ENCODE measurements around the gene MRPL55. TPM values are rescaled to one million over a fixed set of nuclear protein-coding genes. Genes with fewer than 3 reads are reported as not detected.

MRPL55 gene
- total and polyA plus RNA-seq, 2 of the 13 experiments (the other 11 are each of a cell fraction or from before 2014, with no cell fraction given) = 58.6 to 92.9 TPM

DNA sequence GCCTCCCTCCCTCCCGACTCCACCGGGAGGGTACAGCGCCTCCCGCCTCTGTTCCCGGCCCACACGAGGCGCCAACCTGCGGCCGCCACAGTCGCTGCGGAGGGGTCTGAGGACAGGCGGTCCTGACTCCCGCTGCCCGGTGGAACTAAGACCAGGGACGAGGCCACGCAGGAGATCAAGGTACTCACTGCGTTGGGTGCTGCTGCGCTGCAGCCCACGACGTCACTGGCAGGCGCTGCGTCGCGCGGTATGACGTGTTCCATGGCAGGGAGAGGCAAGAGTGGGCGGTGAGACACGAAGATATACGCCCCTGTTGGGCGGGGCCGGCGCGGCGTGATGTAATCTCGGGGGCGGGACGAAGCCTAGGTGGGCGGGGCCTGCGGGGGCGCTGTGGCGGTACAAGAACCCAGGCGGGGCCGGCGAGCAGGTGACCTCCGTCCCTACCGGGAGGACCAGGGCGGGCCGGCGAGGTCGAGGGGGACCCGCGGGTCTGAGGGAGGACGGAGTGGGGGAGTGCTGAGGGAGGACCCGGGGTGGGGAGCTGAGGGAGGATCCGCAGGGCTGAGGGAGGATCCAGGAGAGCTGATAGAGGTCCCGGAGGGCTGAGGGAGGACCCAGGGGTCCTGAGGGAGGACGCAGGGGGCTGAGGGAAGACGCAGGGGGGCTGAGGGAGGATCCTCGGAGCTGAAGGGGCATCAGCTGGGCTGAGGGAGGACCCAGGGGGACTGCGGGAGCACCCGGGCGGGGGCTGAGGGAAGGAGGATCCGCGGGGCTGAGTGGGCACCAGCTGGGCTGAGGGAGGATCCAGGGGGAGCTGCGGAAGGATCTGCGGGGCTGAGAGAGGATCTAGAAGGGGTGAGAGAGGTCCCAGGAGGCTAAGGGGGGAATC is at the start of gene MRPL55 (continued):
- TF ChIP-seq ZNF816 (CRISPR knock-in tag; IDR thresholded peaks at IDR 0.05; ENCODE audit: borderline replicate concordance) = peak; percentile 94
- TF ChIP-seq, protein P1, sequence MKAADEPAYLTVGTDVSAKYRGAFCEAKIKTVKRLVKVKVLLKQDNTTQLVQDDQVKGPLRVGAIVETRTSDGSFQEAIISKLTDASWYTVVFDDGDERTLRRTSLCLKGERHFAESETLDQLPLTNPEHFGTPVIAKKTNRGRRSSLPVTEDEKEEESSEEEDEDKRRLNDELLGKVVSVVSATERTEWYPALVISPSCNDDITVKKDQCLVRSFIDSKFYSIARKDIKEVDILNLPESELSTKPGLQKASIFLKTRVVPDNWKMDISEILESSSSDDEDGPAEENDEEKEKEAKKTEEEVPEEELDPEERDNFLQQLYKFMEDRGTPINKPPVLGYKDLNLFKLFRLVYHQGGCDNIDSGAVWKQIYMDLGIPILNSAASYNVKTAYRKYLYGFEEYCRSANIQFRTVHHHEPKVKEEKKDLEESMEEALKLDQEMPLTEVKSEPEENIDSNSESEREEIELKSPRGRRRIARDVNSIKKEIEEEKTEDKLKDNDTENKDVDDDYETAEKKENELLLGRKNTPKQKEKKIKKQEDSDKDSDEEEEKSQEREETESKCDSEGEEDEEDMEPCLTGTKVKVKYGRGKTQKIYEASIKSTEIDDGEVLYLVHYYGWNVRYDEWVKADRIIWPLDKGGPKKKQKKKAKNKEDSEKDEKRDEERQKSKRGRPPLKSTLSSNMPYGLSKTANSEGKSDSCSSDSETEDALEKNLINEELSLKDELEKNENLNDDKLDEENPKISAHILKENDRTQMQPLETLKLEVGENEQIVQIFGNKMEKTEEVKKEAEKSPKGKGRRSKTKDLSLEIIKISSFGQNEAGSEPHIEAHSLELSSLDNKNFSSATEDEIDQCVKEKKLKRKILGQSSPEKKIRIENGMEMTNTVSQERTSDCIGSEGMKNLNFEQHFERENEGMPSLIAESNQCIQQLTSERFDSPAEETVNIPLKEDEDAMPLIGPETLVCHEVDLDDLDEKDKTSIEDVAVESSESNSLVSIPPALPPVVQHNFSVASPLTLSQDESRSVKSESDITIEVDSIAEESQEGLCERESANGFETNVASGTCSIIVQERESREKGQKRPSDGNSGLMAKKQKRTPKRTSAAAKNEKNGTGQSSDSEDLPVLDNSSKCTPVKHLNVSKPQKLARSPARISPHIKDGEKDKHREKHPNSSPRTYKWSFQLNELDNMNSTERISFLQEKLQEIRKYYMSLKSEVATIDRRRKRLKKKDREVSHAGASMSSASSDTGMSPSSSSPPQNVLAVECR (CRISPR knock-in tag; IDR thresholded peaks at IDR 0.05; ENCODE audit: borderline replicate concordance) = peak; percentile 96
- TF ChIP-seq, protein P2, sequence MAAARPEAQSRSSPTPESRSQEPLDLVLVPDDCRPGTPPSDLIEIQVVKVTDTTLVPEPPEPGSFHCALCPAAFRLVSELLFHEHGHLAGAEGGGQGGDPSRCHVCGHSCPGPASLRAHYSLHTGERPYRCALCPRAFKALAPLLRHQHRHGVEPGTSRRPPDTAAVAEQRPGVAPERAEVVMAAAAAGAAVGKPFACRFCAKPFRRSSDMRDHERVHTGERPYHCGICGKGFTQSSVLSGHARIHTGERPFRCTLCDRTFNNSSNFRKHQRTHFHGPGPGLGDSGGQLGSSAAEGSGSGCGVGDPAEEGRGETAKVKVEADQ (CRISPR knock-in tag; IDR thresholded peaks at IDR 0.05; ENCODE audit: borderline replicate concordance) = peak; percentile 94
- TF ChIP-seq RBM39 (IDR thresholded peaks at IDR 0.05; ENCODE audit: low read depth, low read length, poor library complexity, severe bottlenecking) = no peak
- peak; percentile 91 for TF ChIP-seq ZNF724P (CRISPR knock-in tag; IDR thresholded peaks at IDR 0.05; ENCODE audit: borderline replicate concordance)
- peak; percentile 92 for TF ChIP-seq ZIK1 (CRISPR knock-in tag; IDR thresholded peaks at IDR 0.05; ENCODE audit: borderline replicate concordance, low read depth)
- TF ChIP-seq, protein P3, sequence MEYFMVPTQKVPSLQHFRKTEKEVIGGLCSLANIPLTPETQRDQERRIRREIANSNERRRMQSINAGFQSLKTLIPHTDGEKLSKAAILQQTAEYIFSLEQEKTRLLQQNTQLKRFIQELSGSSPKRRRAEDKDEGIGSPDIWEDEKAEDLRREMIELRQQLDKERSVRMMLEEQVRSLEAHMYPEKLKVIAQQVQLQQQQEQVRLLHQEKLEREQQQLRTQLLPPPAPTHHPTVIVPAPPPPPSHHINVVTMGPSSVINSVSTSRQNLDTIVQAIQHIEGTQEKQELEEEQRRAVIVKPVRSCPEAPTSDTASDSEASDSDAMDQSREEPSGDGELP (IDR thresholded peaks at IDR 0.05; ENCODE audit: borderline replicate concordance, low read depth) = 0 out of 2 replicates have a peak, but pooled peaks have one; percentile 32
- TF ChIP-seq HIVEP1 (CRISPR knock-in tag; IDR thresholded peaks at IDR 0.05) = no peak; the same call in 1 of the 2 replicates
- no peak for TF ChIP-seq ZNF234 (CRISPR knock-in tag; conservative IDR thresholded peaks at IDR 0.05)
- 0 out of 2 replicates have a peak, but pooled peaks have one; percentile 29 for TF ChIP-seq ZNF446 (CRISPR knock-in tag; IDR thresholded peaks at IDR 0.05)
- no peak for TF ChIP-seq ZBTB8A (CRISPR knock-in tag; IDR thresholded peaks at IDR 0.05; ENCODE audit: borderline replicate concordance, low read depth)
- TF ChIP-seq ISX (CRISPR knock-in tag; conservative IDR thresholded peaks at IDR 0.05) = no peak
- TF ChIP-seq, protein P4, sequence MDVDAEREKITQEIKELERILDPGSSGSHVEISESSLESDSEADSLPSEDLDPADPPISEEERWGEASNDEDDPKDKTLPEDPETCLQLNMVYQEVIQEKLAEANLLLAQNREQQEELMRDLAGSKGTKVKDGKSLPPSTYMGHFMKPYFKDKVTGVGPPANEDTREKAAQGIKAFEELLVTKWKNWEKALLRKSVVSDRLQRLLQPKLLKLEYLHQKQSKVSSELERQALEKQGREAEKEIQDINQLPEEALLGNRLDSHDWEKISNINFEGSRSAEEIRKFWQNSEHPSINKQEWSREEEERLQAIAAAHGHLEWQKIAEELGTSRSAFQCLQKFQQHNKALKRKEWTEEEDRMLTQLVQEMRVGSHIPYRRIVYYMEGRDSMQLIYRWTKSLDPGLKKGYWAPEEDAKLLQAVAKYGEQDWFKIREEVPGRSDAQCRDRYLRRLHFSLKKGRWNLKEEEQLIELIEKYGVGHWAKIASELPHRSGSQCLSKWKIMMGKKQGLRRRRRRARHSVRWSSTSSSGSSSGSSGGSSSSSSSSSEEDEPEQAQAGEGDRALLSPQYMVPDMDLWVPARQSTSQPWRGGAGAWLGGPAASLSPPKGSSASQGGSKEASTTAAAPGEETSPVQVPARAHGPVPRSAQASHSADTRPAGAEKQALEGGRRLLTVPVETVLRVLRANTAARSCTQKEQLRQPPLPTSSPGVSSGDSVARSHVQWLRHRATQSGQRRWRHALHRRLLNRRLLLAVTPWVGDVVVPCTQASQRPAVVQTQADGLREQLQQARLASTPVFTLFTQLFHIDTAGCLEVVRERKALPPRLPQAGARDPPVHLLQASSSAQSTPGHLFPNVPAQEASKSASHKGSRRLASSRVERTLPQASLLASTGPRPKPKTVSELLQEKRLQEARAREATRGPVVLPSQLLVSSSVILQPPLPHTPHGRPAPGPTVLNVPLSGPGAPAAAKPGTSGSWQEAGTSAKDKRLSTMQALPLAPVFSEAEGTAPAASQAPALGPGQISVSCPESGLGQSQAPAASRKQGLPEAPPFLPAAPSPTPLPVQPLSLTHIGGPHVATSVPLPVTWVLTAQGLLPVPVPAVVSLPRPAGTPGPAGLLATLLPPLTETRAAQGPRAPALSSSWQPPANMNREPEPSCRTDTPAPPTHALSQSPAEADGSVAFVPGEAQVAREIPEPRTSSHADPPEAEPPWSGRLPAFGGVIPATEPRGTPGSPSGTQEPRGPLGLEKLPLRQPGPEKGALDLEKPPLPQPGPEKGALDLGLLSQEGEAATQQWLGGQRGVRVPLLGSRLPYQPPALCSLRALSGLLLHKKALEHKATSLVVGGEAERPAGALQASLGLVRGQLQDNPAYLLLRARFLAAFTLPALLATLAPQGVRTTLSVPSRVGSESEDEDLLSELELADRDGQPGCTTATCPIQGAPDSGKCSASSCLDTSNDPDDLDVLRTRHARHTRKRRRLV (CRISPR knock-in tag; IDR thresholded peaks at IDR 0.05) = no peak; the same call in 1 of the 2 replicates
- 0 out of 2 replicates have a peak, but pooled peaks have one; percentile 85 for TF ChIP-seq ZFP36L1 (CRISPR knock-in tag; IDR thresholded peaks at IDR 0.05)
- no peak for TF ChIP-seq FOSL1 (CRISPR knock-in tag; IDR thresholded peaks at IDR 0.05; ENCODE audit: borderline replicate concordance)
- peak; percentile 93 for TF ChIP-seq ZFX (CRISPR knock-in tag; IDR thresholded peaks at IDR 0.05; ENCODE audit: low read depth)

Measured in HepG2 (cell line).